Epidermal melanocyte (primary cell): Measurements from ENCODE around the gene MYL3.
A peak's percentile ranks its signal among the peaks of the same experiment; 100 is the strongest.
"Not testable (repeated sequence)": the region's sequence is repeated elsewhere in the genome, so short reads cannot be mapped to it uniquely, and the experiment has no call there.

ENCODE experiments used
- DNase-seq: peaks from one replicate; pipeline ENCODE4 v3.0.0; 2011; ENCODE audit warnings: low spot score; ENCODE audit not compliant: insufficient read length

Gene MYL3

GRCh38 chr3:46863261-46863782 is at the start of gene MYL3:
MYL3 (minus strand) TSS chr3:46863444; CDS start chr3:46863390, 54 bp downstream.
- DNase-seq, result no peak

- no peak for DNase-seq
Observed at GRCh38 chr3:46912986-46913385, 49.7 kb upstream of the MYL3 start.

- DNase-seq, result not testable (repeated sequence)
Observed at GRCh38 chr3:46910914-46911313, 47.7 kb upstream of the MYL3 start.

DNA sequence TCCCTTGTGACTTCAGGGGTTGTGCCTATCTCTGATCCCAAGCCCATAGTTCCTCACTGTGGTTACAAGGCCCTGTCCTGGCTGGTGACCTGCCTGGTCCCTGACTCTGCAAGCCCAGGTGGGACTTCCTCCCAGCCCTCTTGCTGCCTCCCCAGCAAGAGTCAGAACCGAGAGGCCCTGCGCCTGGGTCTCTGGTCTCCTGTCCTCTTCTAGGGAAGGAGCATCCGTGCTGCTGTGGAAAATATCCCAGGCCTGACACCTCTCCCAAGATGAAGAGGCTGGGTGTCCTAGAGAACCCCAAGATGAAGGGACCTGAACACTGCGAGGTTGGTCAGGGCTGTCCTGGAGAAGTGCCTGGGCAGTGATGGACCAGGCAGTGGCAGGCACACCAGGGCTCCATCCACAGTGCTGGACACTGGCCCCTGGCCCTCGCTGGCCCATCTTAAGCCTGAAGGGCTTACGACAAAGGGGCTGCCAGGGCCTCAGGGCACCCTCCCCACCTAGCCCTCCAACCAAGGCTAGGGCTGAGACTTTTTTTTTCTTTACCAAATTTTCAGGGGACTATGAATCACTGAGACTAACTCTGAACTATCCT is 47.0 kb upstream of the MYL3 start:
- no peak for DNase-seq

DNA sequence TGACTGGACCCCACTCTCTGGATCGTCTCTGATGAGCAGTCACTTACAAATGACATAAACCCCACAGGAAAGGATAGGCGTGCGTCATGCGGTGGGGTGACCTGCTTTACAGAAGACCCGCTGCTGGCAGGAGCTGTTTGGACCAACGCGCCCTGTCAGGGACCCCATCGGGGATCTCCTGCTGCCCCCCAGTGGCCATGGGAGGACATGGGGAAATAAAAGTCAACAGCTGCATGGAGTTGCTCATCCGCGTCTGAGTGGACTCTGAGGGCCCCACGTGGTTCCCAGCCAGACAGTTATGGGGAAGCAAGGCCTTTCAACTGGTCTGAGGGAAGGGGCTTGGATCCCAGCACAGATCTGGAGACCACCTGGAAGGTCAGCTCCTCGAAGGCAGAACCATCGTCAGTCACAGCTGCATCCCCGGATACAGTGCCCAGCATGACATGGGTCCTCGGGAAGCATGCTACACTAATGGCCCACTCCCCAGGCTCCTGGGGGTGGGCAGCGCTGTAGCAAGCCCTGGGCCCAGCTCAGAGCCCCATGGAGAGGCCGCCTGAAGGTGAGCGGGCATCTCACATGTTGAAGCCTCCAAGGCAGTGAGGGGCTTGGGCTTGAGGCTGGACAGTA is 46.4 kb upstream of the MYL3 start:
- peak; percentile 97 for DNase-seq

DNA sequence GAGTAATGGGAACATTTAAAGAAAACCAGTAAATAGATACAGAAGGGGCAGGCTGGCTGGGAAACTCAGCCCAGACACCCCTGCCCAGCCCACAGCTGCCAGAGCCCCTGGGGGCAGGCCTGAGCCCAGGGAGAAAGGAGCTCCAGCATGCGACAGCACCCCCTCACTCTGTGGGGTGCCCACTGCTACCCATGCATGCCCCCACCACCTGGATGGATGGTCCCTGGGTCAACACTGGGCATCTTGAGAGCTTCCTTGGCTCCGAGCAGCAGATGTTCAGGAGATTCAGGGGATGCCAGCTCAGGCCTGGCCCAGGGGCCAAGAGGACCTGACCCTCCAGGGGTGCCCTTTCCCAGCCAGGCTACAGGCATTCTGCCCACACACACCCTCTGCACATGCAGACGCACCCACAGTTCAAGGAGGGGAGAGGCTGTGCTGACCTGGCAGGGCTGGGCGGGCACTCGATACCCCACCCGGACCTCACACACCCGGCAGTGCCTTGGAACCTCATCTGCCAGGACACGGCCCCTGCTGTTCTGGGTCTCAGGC is 45.8 kb upstream of the MYL3 start:
- no peak for DNase-seq

GRCh38 chr3:46908294-46908985 is 45.2 kb upstream of the MYL3 start:
- DNase-seq, result no peak

- no peak for DNase-seq
Observed at GRCh38 chr3:46907960-46908293, 44.7 kb upstream of the MYL3 start.

DNA sequence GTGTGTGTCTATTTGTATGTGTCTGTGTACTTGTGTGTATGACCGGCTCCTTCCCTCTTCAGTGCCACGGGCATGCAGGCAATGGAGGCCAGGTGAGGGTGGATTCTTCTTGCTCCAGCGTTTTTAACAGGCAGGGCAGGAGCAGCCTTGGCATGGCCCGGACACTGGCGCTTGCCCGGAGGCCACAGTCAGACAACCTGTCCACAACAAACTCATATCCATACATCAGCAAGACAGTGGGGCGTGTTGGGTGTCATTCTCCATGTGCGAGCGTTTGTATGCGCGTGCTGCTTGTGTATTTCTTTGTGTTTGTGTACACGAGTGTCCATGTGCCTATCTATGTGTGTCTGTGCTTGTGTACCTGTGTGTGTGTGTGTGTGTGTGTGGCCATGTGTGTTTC is 44.0 kb upstream of the MYL3 start:
- no peak for DNase-seq

DNA sequence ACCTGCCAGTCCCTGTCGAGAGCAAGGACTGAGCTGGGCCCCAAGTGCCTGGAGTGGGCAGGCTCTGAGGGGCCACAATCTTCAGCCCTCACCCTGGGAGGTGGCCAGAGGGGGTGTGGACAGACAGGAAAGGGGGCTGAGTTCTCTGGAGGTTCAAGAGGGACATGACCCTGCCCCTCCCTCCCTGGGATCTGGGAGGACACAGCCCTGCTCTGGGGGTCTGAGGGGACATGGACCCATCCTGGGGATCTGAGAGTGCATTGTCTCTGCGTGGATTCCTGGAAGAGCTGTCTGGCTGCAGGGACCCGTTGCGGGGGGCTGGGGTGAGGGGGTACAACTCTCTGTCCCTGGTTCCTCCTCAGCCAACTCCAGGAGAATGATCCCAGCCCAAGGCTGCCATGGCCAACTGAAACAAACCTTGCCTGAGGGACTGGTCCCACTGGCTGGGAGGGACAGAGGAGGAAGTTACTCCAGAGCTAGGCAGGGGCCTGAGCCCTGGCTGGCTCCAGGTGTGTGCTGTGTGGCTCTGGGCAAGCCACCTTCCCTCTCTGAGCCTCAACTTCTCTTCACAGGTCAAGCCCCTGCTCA is 43.3 kb upstream of the MYL3 start:
- no peak for DNase-seq

- DNase-seq, result no peak
Observed at GRCh38 chr3:46905661-46906451, 42.6 kb upstream of the MYL3 start.

DNA sequence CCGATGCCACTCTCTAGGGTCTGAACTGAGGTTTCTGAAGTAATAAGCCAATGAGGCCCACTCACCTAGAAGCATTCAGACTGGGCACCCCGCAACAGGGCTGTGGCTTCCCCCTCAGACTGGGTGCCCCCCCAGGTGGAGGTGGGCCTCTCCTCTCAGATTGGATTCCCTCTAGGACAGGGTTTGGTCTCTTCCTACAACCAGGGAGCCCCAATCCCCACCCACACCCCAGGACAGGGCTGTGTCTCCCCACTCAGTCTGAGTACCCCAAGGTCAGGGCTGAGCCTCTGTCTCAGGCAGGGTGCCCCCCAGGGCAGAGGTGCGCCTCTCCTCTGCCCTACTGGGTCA is 41.9 kb upstream of the MYL3 start:
- DNase-seq, result no peak

DNA sequence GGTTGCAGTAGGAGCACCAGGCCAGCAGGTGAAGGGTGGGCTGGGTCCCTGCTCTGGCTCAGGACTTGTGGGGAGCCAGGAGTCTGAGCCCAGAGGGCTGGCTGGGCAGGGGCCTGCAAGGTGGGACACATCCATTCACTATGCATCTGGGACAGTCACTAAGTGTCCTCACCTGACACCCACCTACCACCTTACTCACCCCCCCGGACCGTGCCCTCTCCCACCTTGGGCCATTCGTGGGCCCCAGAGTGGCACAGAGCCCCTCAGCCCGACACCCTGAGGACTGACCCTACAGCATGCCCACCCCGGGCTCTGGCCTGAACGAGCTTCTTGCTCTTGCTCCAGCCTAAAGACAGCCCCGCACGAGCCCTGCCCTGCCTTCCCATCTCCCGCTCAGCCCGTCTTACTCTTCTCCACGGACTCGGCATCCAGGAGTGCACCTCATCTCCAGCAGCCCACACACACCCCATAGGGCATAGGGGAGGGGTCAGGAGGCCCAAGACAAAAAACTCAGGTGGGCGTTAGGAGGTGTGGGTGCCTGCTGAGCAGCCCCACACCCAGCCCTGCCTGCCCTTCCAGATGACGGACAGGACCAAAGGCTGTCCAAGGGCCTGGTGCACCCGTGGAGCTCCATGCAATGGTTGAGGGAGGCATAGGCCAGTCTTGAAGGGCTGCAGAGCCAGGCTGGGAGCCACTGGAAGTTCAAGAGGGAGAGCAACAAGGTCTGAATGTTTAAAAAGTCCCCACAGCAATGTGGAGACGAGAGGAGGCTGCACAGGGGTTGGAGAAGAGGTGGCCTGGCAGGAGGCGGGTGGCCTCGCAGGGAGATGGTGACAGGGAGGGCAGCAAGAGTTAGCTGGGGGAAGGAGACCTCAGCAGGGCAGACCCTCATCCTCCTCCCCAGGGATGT is 41.3 kb upstream of the MYL3 start:
- DNase-seq, result no peak

DNA sequence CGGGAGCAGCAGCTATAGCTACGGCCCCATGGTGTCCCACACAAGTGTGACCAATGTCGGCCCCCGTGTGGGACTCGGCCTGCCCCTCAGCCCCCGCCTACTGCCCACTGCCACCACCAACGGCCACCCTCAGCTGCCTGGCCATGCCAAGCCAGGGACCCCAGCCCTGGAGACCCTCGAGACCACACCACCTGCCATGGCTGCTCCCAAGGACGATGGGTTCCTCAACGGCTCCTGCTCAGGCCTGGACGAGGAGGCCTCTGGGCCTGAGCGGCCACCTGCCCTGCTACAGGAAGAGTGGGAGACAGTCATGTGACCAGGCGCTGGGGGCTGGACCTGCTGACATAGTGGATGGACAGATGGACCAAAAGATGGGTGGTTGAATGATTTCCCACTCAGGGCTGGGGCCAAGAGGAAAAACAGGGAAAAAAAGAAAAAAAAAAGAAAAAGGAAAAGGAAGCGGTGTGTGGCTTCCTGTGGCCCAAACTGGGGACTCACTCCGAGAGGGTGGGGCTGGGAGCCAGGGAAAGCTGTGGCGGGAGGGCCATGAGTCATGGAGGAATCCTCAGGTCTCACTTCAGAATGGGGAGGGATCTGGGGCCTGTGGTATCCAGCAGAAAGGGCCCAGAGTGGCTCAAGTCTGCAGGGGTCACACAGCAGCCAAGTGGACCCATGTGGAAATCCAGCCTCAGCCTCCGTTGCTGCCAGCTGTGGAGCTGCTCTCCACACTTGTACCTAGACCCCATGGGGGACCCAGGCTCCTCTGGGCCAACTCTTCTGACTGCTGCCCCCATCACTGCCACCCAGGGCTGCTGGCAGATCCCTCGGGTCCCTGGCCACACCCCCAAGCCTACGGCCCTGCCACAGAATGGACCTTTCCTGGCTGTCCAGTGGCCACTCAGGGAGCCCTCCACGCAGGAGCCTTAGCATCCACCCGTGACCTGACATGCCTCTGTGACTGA is 40.4 kb upstream of the MYL3 start:
- no peak for DNase-seq

DNA sequence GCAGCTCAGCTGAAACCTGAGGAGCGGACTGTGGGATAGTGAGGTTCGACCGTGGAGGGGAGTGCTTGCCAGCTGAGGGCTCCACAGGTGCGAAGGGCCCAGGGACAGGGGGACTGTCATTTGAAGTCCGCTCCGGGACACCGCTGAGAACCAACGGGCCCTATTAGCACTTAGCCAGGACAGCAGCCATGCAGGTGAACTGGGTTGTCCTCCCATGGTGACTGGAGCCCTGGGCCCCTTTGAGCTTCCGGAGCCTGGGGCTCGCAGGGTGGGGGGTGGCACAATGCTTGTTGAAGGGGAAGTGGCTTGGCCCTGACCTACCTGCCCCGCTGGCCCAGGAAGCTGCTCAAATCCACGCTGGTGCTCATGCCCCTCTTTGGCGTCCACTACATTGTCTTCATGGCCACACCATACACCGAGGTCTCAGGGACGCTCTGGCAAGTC is 39.0 kb upstream of the MYL3 start:
- DNase-seq, result no peak

- no peak for DNase-seq
Observed at GRCh38 chr3:46901591-46902187, 38.4 kb upstream of the MYL3 start.

DNA sequence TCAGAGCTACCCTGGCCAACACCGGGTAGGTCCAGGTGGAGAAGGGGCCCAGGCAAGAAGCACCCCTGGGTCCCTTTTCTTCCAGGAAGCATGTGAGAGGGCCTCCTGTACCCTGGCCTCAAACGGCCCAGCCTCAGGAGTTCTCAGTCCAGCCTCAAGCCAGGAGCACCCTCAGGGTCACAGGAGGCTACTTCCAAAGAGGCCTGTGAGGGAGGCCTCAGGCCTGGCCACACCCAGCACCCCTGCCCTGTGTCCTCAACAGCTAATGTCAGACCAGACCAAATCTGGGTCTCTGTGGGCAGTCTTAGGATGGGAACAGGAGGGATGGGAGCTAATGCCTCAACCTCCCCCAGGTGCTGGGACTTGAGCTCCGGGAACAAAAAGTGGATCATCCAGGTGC is 37.8 kb upstream of the MYL3 start:
- DNase-seq, result no peak

DNA sequence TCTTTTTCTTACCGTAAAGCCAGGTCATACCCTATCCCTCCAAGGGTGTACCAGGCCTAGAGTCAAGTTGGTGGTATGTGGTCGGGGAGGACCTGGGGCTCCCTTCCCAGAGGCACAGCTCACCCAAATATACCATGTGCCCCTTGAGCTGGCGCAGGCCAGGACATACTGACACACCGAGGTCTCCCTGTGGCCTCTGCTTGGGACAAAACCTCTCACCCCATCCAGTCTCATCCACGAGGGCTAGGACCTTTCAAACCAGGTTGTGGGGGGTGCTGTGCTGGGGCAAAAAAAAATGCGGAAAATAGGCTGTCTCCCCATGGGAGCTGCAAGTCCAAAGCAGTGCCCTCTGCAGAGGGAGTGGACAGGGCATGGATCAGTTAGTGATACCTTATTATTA is 37.1 kb upstream of the MYL3 start:
- DNase-seq, result no peak

- no peak for DNase-seq
Observed at GRCh38 chr3:46900007-46900292, 36.7 kb upstream of the MYL3 start.
